Measurements from ENCODE around the gene ANKRD23. TPM values are rescaled to one million over a fixed set of nuclear protein-coding genes. Genes with fewer than 3 reads are reported as not detected.
A peak's percentile ranks its signal among the peaks of the same experiment; 100 is the strongest.

The ANKRD23 gene
- total RNA-seq, 1 donor from 2014 or later, result 7.3 TPM

GRCh38 chr2:96861074-96861473 lies 17.3 kb upstream of the ANKRD23 start:
- H3K4me3 Mint-ChIP-seq, result no peak overlapping the region
- H3K27me3 Mint-ChIP-seq, result peaks cover 5% of the 10 kb centered on the region
- ChIA-PET CTCF (no interaction called here), POLR2A (interaction anchor here (0.7 kb wide), 1 partner anchor 232 kb away, joined by 3 read pairs; no protein-coding TSS in a partner anchor)
- no peak for TF ChIP-seq CTCF (IDR thresholded peaks at IDR 0.05)
- ATAC-seq (ENCODE audit: low read depth), result no peak
- no peaks in the 10 kb centered on the region for H3K9me3 Mint-ChIP-seq
- intact Hi-C loops (cut with micrococcal nuclease), result no loop called here
- H3K27ac Mint-ChIP-seq, result no peak overlapping the region
- no peak for DNase-seq
- H3K36me3 Mint-ChIP-seq (ENCODE audit: low read depth), result no peaks in the 10 kb centered on the region
- peaks cover 16% of the 10 kb centered on the region for H3K4me1 Mint-ChIP-seq

GRCh38 chr2:96860065-96861029 lies 16.5 kb upstream of the ANKRD23 start:
- ChIA-PET POLR2A (interaction anchor here (0.7 kb wide), 1 partner anchor 233 kb away, joined by 3 read pairs; no protein-coding TSS in a partner anchor), CTCF (no interaction called here)
- DNase-seq, result no peak
- Mint-ChIP-seq H3K4me3 (no peak overlapping the region), H3K27me3 (no peaks in the 10 kb centered on the region), H3K36me3 (ENCODE audit: low read depth) (no peaks in the 10 kb centered on the region), H3K9me3 (no peaks in the 10 kb centered on the region), H3K27ac (no peak overlapping the region), H3K4me1 (peaks cover 16% of the 10 kb centered on the region)
- intact Hi-C loops (cut with micrococcal nuclease), result no loop called here
- ATAC-seq (ENCODE audit: low read depth), result no peak
- no peak for TF ChIP-seq CTCF (IDR thresholded peaks at IDR 0.05)

GRCh38 chr2:96859681-96860064 lies 15.9 kb upstream of the ANKRD23 start:
- H3K27me3 Mint-ChIP-seq, result no peaks in the 10 kb centered on the region
- ATAC-seq (ENCODE audit: low read depth) (no peak), DNase-seq (no peak)
- ChIA-PET POLR2A (no interaction called here), CTCF (no interaction called here)
- no peak overlapping the region for H3K27ac Mint-ChIP-seq
- no peak for TF ChIP-seq CTCF (IDR thresholded peaks at IDR 0.05)
- peaks cover 16% of the 10 kb centered on the region for H3K4me1 Mint-ChIP-seq
- intact Hi-C loops (cut with micrococcal nuclease), result loop anchor here (2.0 to 5.0 kb wide), 4 partner anchors 97 to 803 kb away; partner anchors contain the start of genes ACTR1B, ARID5A and CNNM4
- no peaks in the 10 kb centered on the region for H3K36me3 Mint-ChIP-seq (ENCODE audit: low read depth)
- H3K4me3 Mint-ChIP-seq, result no peak overlapping the region
- H3K9me3 Mint-ChIP-seq, result no peaks in the 10 kb centered on the region

GRCh38 chr2:96859099-96859649 lies 15.4 kb upstream of the ANKRD23 start:
- Mint-ChIP-seq H3K4me3 (peak overlapping the region; percentile 86), H3K36me3 (ENCODE audit: low read depth) (peaks cover 2% of the 10 kb centered on the region), H3K4me1 (peaks cover 16% of the 10 kb centered on the region), H3K9me3 (no peaks in the 10 kb centered on the region), H3K27ac (no peak overlapping the region), H3K27me3 (no peaks in the 10 kb centered on the region)
- no peak for TF ChIP-seq CTCF (IDR thresholded peaks at IDR 0.05)
- CTCF ChIA-PET, result interaction anchor here (2.2 to 3.1 kb wide), 3 partner anchors 14 to 96 kb away, joined by 27 to 57 read pairs (median 33); no protein-coding TSS in a partner anchor
- POLR2A ChIA-PET, result interaction anchor here (2.4 kb wide), 1 partner anchor 19 kb away, joined by 14 read pairs; no protein-coding TSS in a partner anchor
- ATAC-seq (ENCODE audit: low read depth), result no peak
- DNase-seq, result no peak
- intact Hi-C loops (cut with micrococcal nuclease), result loop anchor here (2.0 to 5.0 kb wide), 4 partner anchors 97 to 803 kb away; partner anchors contain the start of genes ACTR1B, ARID5A and CNNM4

All from activated B cell treated with CpG ODN at 0.5 μM for 24 hours (primary cell).